ENCODE data around the gene NFKBIE. TPM values are rescaled to one million over a fixed set of nuclear protein-coding genes. Genes with fewer than 3 reads are reported as not detected.

NFKBIE gene
- total RNA-seq, 2 donors from 2014 or later, result 20.8 to 34.4 TPM

- peak overlapping the region; percentile 85 to 92 for H3K4me3 ChIP-seq
- peaks cover 12 to 20% of the 10 kb centered on the region in 2 donors for H3K36me3 ChIP-seq
- intact Hi-C loops (cut with DNase I), result no loop called here
- H3K27me3 ChIP-seq (replicated peaks; ENCODE audit: insufficient read depth), result no peaks in the 10 kb centered on the region
- no peak for DNase-seq (ENCODE audit: low spot score)
- 1% methylated on average over 12 of the region's 12 CpGs for WGBS
- H3K9me3 ChIP-seq, result no peaks in the 10 kb centered on the region
- peaks cover 7% of the 10 kb centered on the region for H3K4me1 ChIP-seq (replicated peaks)
- no peak for TF ChIP-seq CTCF (IDR thresholded peaks at IDR 0.05)
- TF ChIP-seq POLR2A (IDR thresholded peaks at IDR 0.05), result no peak
- TF ChIP-seq POLR2AphosphoS5 (IDR thresholded peaks at IDR 0.05), result no peak
- H3K27ac ChIP-seq, result peak overlapping the region; percentile 92 to 94
Observed at GRCh38 chr6:44256775-44257024, 8.7 kb downstream of the NFKBIE start.

- 22% methylated on average over 15 of the region's 15 CpGs for WGBS
- Histone ChIP-seq H3K4me3 (peak overlapping the region; percentile 85 to 92), H3K9me3 (no peaks in the 10 kb centered on the region), H3K4me1 (replicated peaks) (peaks cover 7% of the 10 kb centered on the region), H3K36me3 (peaks cover 15 to 20% of the 10 kb centered on the region in 2 donors), H3K27ac (peak overlapping the region; percentile 92 to 94), H3K27me3 (replicated peaks; ENCODE audit: insufficient read depth) (no peaks in the 10 kb centered on the region)
- peak in 1 of 4 experiments; percentile 4 for TF ChIP-seq CTCF (IDR thresholded peaks at IDR 0.05)
- no peak for TF ChIP-seq POLR2A (IDR thresholded peaks at IDR 0.05)
- no peak for TF ChIP-seq POLR2AphosphoS5 (IDR thresholded peaks at IDR 0.05)
- intact Hi-C loops (cut with DNase I), result no loop called here
- DNase-seq (ENCODE audit: low spot score), result no peak
Observed at GRCh38 chr6:44255871-44256774, 9.2 kb downstream of the NFKBIE start.

GRCh38 chr6:44255105-44255808, 10.1 kb downstream of the NFKBIE start:
- peaks cover 7% of the 10 kb centered on the region for H3K4me1 ChIP-seq (replicated peaks)

GRCh38 chr6:44254191-44255104, 10.9 kb downstream of the NFKBIE start:
- H3K27ac ChIP-seq, result no peak overlapping the region
- H3K4me3 ChIP-seq, result no peak overlapping the region
- TF ChIP-seq CTCF (IDR thresholded peaks at IDR 0.05) (no peak), POLR2AphosphoS5 (IDR thresholded peaks at IDR 0.05) (no peak), POLR2A (IDR thresholded peaks at IDR 0.05) (no peak)
- H3K9me3 ChIP-seq, result no peaks in the 10 kb centered on the region
- intact Hi-C loops (cut with DNase I), result no loop called here
- peaks cover 21 to 34% of the 10 kb centered on the region in 2 donors for H3K36me3 ChIP-seq
- DNase-seq (ENCODE audit: low spot score), result no peak
- H3K4me1 ChIP-seq (replicated peaks), result peaks cover 7% of the 10 kb centered on the region
- 75% methylated on average over 12 of the region's 12 CpGs for WGBS
- no peaks in the 10 kb centered on the region for H3K27me3 ChIP-seq (replicated peaks; ENCODE audit: insufficient read depth)

More at GRCh38 chr6:44255105-44255808, 10.1 kb downstream of the NFKBIE start:
- 65% methylated on average over 16 of the region's 16 CpGs for WGBS
- no peak for DNase-seq (ENCODE audit: low spot score)
- Histone ChIP-seq H3K9me3 (no peaks in the 10 kb centered on the region), H3K27ac (peak overlapping the region in 1 of 2 donors; percentile 92), H3K27me3 (replicated peaks; ENCODE audit: insufficient read depth) (no peaks in the 10 kb centered on the region), H3K36me3 (peaks cover 21 to 26% of the 10 kb centered on the region in 2 donors), H3K4me3 (no peak overlapping the region)
- intact Hi-C loops (cut with DNase I), result no loop called here
- TF ChIP-seq POLR2AphosphoS5 (IDR thresholded peaks at IDR 0.05) (no peak), CTCF (IDR thresholded peaks at IDR 0.05) (no peak), POLR2A (IDR thresholded peaks at IDR 0.05) (no peak)
